ENCODE results near the gene ZNF143. TPM values are rescaled to one million over a fixed set of nuclear protein-coding genes. Genes with fewer than 3 reads are reported as not detected.

The ZNF143 gene
- total RNA-seq: 28.4 and 33.1 TPM in 2 replicates

DNA sequence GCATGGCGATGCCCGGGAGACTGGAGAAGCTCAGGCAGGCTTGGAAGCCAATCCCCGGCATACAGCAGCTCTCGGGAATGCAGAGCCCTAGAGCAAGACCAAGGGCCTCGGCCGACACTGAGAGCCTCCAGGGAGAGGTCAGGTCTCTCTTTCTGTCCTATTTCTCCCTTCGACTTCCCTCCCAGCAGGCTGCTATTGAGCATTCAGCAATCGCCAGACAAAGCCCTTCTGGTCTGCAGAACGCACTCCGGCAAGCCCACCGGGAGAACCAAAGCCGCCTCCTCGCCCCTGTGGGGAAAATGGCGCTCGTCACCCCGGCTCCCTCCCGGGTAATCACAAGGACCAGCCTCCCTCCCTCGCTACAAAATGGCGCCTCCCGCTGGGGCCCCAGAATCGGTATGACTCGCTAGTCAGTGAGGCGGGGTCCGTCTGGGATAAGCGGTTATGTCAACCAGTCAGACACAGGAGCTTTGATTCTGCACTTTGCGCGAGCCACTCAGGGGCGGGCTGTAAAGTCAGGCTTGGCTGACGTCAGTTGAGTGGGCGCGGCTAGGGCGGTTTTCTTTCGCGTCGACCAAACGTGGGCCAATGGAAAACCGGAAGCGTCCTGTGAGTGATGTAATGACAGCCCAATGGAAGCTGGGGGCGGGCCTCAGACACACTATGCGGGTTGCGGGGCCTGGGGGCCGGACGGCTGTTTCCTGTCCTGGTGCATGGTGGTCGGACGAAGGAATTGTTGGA is at the start of gene ZNF143:
ZNF143 (plus strand) TSS at position 691 of the 741 bp plus-strand sequence. CDS start 10,297 bp downstream, outside the sequence.

DNA sequence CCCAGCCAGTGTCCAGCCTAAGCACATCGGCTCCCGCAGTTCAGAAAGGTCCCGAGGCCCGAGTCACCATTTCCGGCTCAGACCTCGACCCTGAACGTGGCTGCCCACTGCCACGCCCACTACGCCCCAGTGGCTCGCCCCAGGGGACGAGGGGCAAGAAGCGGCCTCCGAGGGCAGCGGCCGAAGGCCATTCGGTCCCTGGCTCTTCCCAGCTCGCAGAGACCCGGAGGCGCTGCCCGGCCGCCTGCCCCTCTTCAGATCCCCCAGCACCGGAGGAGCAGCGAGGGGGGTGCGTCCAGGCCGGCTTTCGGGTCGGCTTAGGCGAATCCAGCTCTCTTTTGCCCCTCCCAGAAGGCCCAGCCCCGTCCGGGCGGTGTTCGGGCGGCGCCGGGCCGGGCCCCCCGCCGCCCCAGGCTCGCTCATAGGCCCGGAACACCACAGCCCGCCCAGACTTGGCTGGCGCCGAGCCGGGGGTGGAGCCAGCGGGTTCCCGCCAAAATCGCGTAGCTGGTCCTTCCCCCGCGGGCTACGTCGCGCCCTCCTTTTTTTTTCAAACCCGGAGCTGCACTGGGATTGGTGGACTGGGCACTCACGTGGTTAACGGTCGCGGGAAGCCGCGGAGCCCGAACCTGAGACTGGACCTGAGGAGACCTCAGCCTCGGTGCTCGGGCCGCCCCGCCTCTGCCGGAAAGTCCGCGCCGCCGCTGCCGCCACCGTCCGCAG is 112.4 kb downstream of the ZNF143 start, which contains the start of gene WEE1:
WEE1 (plus strand) TSS at position 619 of the 723 bp plus-strand sequence. CDS start 264 bp downstream, outside the sequence.

Other genes with a start within 250 kb of the ZNF143 start
- gene DENND5A, start 195.7 kb upstream of the ZNF143 start, total RNA-seq: 129 and 168 TPM in 2 replicates
- 38.9 and 46.5 TPM in 2 replicates for gene TMEM41B, start 146.4 kb upstream of the ZNF143 start, total RNA-seq
- 77.5 and 128 TPM in 2 replicates for gene IPO7, start 76.4 kb upstream of the ZNF143 start, total RNA-seq
- gene WEE1, start 112.7 kb downstream of the ZNF143 start, total RNA-seq: 10.3 and 17.8 TPM in 2 replicates
- 51.7 and 87.1 TPM in 2 replicates for gene SWAP70, start 203.1 kb downstream of the ZNF143 start, total RNA-seq